Endodermal cell (in vitro differentiated cells): ENCODE results near the gene KIF1A. TPM values are rescaled to one million over a fixed set of nuclear protein-coding genes. Genes with fewer than 3 reads are reported as not detected.
A peak's percentile ranks its signal among the peaks of the same experiment; 100 is the strongest.

ENCODE experiments used
- DNase-seq: peaks from one replicate; pipeline ENCODE4 v3.0.0-alpha.2; 2017
- H3K27ac ChIP-seq: 2 replicates; pipeline ENCODE4 v1.5.1; 2013; ENCODE audit warnings: mild to moderate bottlenecking, low read depth, low read length, moderate library complexity
- H3K27me3 ChIP-seq: 2 replicates; pipeline ENCODE4 v1.6.1; 2013; ENCODE audit warnings: mild to moderate bottlenecking, low read length, moderate library complexity; ENCODE audit not compliant: insufficient read depth, control insufficient read depth, poor library complexity, severe bottlenecking
- H3K36me3 ChIP-seq: 2 replicates; pipeline ENCODE4 v1.7.0; 2013; ENCODE audit warnings: mild to moderate bottlenecking, low read length, moderate library complexity; ENCODE audit not compliant: control insufficient read depth, insufficient read depth
- H3K4me1 ChIP-seq: one replicate; pipeline ENCODE4 v1.7.0; 2013; ENCODE audit warnings: low read length; ENCODE audit not compliant: control insufficient read depth, insufficient read depth
- H3K4me3 ChIP-seq: 2 replicates; pipeline ENCODE4 v1.5.1; 2013; ENCODE audit warnings: mild to moderate bottlenecking, low read length, moderate library complexity
- H3K9ac ChIP-seq: 2 replicates; pipeline ENCODE4 v1.6.1; 2013; ENCODE audit warnings: mild to moderate bottlenecking, low read length, moderate library complexity; ENCODE audit not compliant: poor library complexity, severe bottlenecking; ENCODE audit errors: extremely low read depth
- H3K9me3 ChIP-seq: 2 replicates; pipeline ENCODE4 v1.6.1; 2013; ENCODE audit warnings: mild to moderate bottlenecking, low read length, moderate library complexity; ENCODE audit not compliant: control insufficient read depth
- H3K27ac Mint-ChIP-seq: 2 replicates; pipeline ENCODE4 v1.8.0; 2020; ENCODE audit warnings: mixed read lengths
- H3K27me3 Mint-ChIP-seq: 2 replicates; pipeline ENCODE4 v1.8.0; 2021; ENCODE audit warnings: mild to moderate bottlenecking, mixed read lengths; ENCODE audit not compliant: insufficient read depth
- H3K36me3 Mint-ChIP-seq: 2 replicates; pipeline ENCODE4 v1.8.0; 2020; ENCODE audit warnings: low read depth, mixed read lengths
- H3K4me1 Mint-ChIP-seq: 2 replicates; pipeline ENCODE4 v1.8.0; 2020; ENCODE audit warnings: mixed read lengths
- H3K4me3 Mint-ChIP-seq: 2 replicates; pipeline ENCODE4 v1.8.0; 2020; ENCODE audit warnings: mild to moderate bottlenecking, moderate library complexity, mixed read lengths
- H3K9me3 Mint-ChIP-seq: 2 replicates; pipeline ENCODE4 v1.8.0; 2020; ENCODE audit warnings: mild to moderate bottlenecking, mixed read lengths
- CTCF ChIP-seq: fragments of 200-600 bp; sonication (generic); conservative IDR thresholded peaks from 2 replicates; pipeline ENCODE4 v1.5.0; 2021; ENCODE audit warnings: antibody characterized with exemption, mild to moderate bottlenecking
- WGBS, 2 experiments: methylation state at CpG; one replicate each; pipeline versions ENCODE4 v1.1.5 to v1.1.7; 2013; ENCODE audit warnings: missing lambda C conversion rate in 2 of 2, mixed read lengths in 1 of 2; ENCODE audit not compliant: insufficient coverage in 1 of 2, insufficient read length in 1 of 2; 5-methylcytosine and 5-hydroxymethylcytosine counted together
- total RNA-seq, 2 donors: library from RNA; stranded (reverse); fragmentation: NEBNext Ultra II Directional in 1 of 2; extraction: Animal tissue kit (Norgen Biotek cat#: 25700) in 1 of 2; gene quantifications; 2 replicates in 1 of 2; 3 replicates in 1 of 2; pipeline ENCODE4 v1.2.1, GENCODE V29; 2021

The KIF1A gene
- total RNA-seq, 2 donors from 2014 or later: 58.8 to 83.1 TPM

- DNase-seq: no peak
- Mint-ChIP-seq H3K27ac (no peak overlapping the region), H3K4me3 (no peak overlapping the region), H3K27me3 (peaks cover 2% of the 10 kb centered on the region), H3K36me3 (no peaks in the 10 kb centered on the region), H3K4me1 (peaks cover 20% of the 10 kb centered on the region), H3K9me3 (peaks cover 27% of the 10 kb centered on the region)
- H3K9ac ChIP-seq: no peak overlapping the region
- peaks cover 2% of the 10 kb centered on the region for H3K4me1 ChIP-seq
- H3K27me3 ChIP-seq: no peaks in the 10 kb centered on the region
- TF ChIP-seq CTCF: no peak
- 93 to 94% methylated on average over 32 to 46 of the region's 46 CpGs for WGBS, 2 experiments
- no peak overlapping the region for H3K27ac ChIP-seq
- no peaks in the 10 kb centered on the region for H3K36me3 ChIP-seq
- H3K9me3 ChIP-seq: peaks cover 6% of the 10 kb centered on the region
- no peak overlapping the region for H3K4me3 ChIP-seq
These were observed 147.8 kb downstream of the KIF1A start for GRCh38 chr2:240672076-240672700.

GRCh38 chr2:240670950-240671349, 149.1 kb downstream of the KIF1A start:
- Histone ChIP-seq H3K27me3 (no peaks in the 10 kb centered on the region), H3K9me3 (peaks cover 13% of the 10 kb centered on the region), H3K4me1 (peaks cover 2% of the 10 kb centered on the region), H3K9ac (no peak overlapping the region), H3K27ac (no peak overlapping the region), H3K4me3 (peak overlapping the region; percentile 0), H3K36me3 (no peaks in the 10 kb centered on the region)
- peaks cover 20% of the 10 kb centered on the region for H3K4me1 Mint-ChIP-seq
- no peak overlapping the region for H3K4me3 Mint-ChIP-seq
- TF ChIP-seq CTCF: no peak
- no peaks in the 10 kb centered on the region for H3K36me3 Mint-ChIP-seq
- peaks cover 36% of the 10 kb centered on the region for H3K9me3 Mint-ChIP-seq
- WGBS, 2 experiments: 80 to 88% methylated on average over 3 to 4 of the region's 4 CpGs
- no peak for DNase-seq
- H3K27me3 Mint-ChIP-seq: peaks cover 2% of the 10 kb centered on the region
- peak overlapping the region; percentile 74 for H3K27ac Mint-ChIP-seq

- Mint-ChIP-seq H3K4me3 (no peak overlapping the region), H3K4me1 (peaks cover 20% of the 10 kb centered on the region), H3K27me3 (peaks cover 2% of the 10 kb centered on the region), H3K9me3 (peaks cover 39% of the 10 kb centered on the region), H3K36me3 (no peaks in the 10 kb centered on the region), H3K27ac (peak overlapping the region; percentile 74)
- peak overlapping the region; percentile 50 for H3K9ac ChIP-seq
- peak; percentile 64 for DNase-seq
- 49 to 75% methylated on average over 5 to 7 of the region's 7 CpGs for WGBS, 2 experiments
- no peaks in the 10 kb centered on the region for H3K36me3 ChIP-seq
- H3K4me3 ChIP-seq: peak overlapping the region; percentile 0
- H3K27me3 ChIP-seq: no peaks in the 10 kb centered on the region
- TF ChIP-seq CTCF: no peak
- H3K9me3 ChIP-seq: peaks cover 18% of the 10 kb centered on the region
- H3K4me1 ChIP-seq: peaks cover 2% of the 10 kb centered on the region
- peak overlapping the region; percentile 0 for H3K27ac ChIP-seq
These were observed 149.6 kb downstream of the KIF1A start for GRCh38 chr2:240670402-240670801.
